Measurements from ENCODE around the gene FOXI2. TPM values are rescaled to one million over a fixed set of nuclear protein-coding genes. Genes with fewer than 3 reads are reported as not detected.
A peak's percentile ranks its signal among the peaks of the same experiment; 100 is the strongest.

Gene FOXI2
- total RNA-seq = 1 to 10 TPM in 1 of 4 donors, under 1 TPM in 3; 0.11 to 2.4 (median 0.37) TPM

- WGBS, 2 donors = 1 to 3% methylated on average over 27 to 31 of the region's 66 CpGs
- H3K4me3 ChIP-seq (ENCODE audit: low read depth, poor library complexity, severe bottlenecking) = peak within 1 kb of the TSS; percentile 14
- TF ChIP-seq POLR2A (IDR thresholded peaks at IDR 0.05) = no peak
- no peak for TF ChIP-seq CTCF (IDR thresholded peaks at IDR 0.05)
- intact Hi-C loops (cut with DNase I; ENCODE audit: low total_unique reads) = no loop called here
- DNase-seq (ENCODE audit: low spot score in 2 of 2) = no peak
These were observed at the start of gene FOXI2 for GRCh38 chr10:127736915-127737562. Gene FOXI2 (plus strand): TSS chr10:127737185. CDS start chr10:127737274, 89 bp downstream.

- DNase-seq (ENCODE audit: low spot score in 2 of 2) = no peak
- TF ChIP-seq CTCF (IDR thresholded peaks at IDR 0.05) (no peak), POLR2A (IDR thresholded peaks at IDR 0.05) (no peak)
- 48 to 57% methylated on average over 6 of the region's 6 CpGs for WGBS, 2 donors
- intact Hi-C loops (cut with DNase I; ENCODE audit: low total_unique reads) = no loop called here
- no peak overlapping the region for H3K4me3 ChIP-seq (ENCODE audit: low read depth, poor library complexity, severe bottlenecking)
These were observed 49.4 kb upstream of the FOXI2 start for GRCh38 chr10:127687548-127687947.

GRCh38 chr10:127690176-127690835, 46.7 kb upstream of the FOXI2 start:
- peak overlapping the region; percentile 7 for H3K4me3 ChIP-seq (ENCODE audit: low read depth, poor library complexity, severe bottlenecking)
- no peak for DNase-seq (ENCODE audit: low spot score in 2 of 2)
- intact Hi-C loops (cut with DNase I; ENCODE audit: low total_unique reads) = no loop called here
- 69 to 71% methylated on average over 2 of the region's 2 CpGs for WGBS, 2 donors
- no peak for TF ChIP-seq CTCF (IDR thresholded peaks at IDR 0.05)
- no peak for TF ChIP-seq POLR2A (IDR thresholded peaks at IDR 0.05)

- DNase-seq (ENCODE audit: low spot score in 2 of 2) = no peak
- WGBS, 2 donors = 45 to 54% methylated on average over 8 of the region's 8 CpGs
- TF ChIP-seq POLR2A (IDR thresholded peaks at IDR 0.05) (no peak), CTCF (IDR thresholded peaks at IDR 0.05) (no peak)
These were observed 42.3 kb upstream of the FOXI2 start for GRCh38 chr10:127694580-127695193.

GRCh38 chr10:127695431-127695830, 41.6 kb upstream of the FOXI2 start:
- WGBS, 2 donors = 52 to 56% methylated on average over 4 of the region's 4 CpGs
- no peak for DNase-seq (ENCODE audit: low spot score in 2 of 2)
- intact Hi-C loops (cut with DNase I; ENCODE audit: low total_unique reads) = no loop called here
- TF ChIP-seq CTCF (IDR thresholded peaks at IDR 0.05) (no peak), POLR2A (IDR thresholded peaks at IDR 0.05) (no peak)
- H3K4me3 ChIP-seq (ENCODE audit: low read depth, poor library complexity, severe bottlenecking) = no peak overlapping the region

More at GRCh38 chr10:127694580-127695193, 42.3 kb upstream of the FOXI2 start:
- intact Hi-C loops (cut with DNase I; ENCODE audit: low total_unique reads) = no loop called here
- H3K4me3 ChIP-seq (ENCODE audit: low read depth, poor library complexity, severe bottlenecking) = no peak overlapping the region
